ENCODE results near the gene OAS3. TPM values are rescaled to one million over a fixed set of nuclear protein-coding genes. Genes with fewer than 3 reads are reported as not detected.

Gene OAS3
- total and polyA plus RNA-seq, 4 donors, result 7.2 to 12.1 (median 7.5) TPM

- no peaks in the 10 kb centered on the region for H3K27me3 ChIP-seq (ENCODE audit: control insufficient read depth, insufficient read depth, low read length)
- H3K27ac ChIP-seq (ENCODE audit: low read depth, low read length), result no peak overlapping the region
- H3K9me3 ChIP-seq (ENCODE audit: control insufficient read depth, insufficient read depth, low read length), result no peaks in the 10 kb centered on the region
- no peaks in the 10 kb centered on the region for H3K4me1 ChIP-seq (ENCODE audit: control insufficient read depth, insufficient read depth, low read length)
- no peak overlapping the region for H3K4me3 ChIP-seq (ENCODE audit: low read depth, low read length)
- no peak for DNase-seq (ENCODE audit: low read depth in 4 of 6, low spot score in 6 of 6)
- H3K36me3 ChIP-seq (ENCODE audit: control insufficient read depth, insufficient read depth, low read length), result no peaks in the 10 kb centered on the region
- WGBS (ENCODE audit: insufficient coverage), result 100% methylated on average over 1 of the region's 1 CpG
These were observed 83.2 kb downstream of the OAS3 start for GRCh38 chr12:113021500-113021899.

Other genes with a start within 250 kb of the OAS3 start
- gene RPH3A, start 146.7 kb upstream of the OAS3 start, total RNA-seq, result 10 to 100 TPM in 1 of 2 donors, 1 to 10 TPM in 1; 5.9 to 37.8 TPM
- 10 to 100 TPM; 54.4 to 54.5 TPM for gene RPH3A, start 146.7 kb upstream of the OAS3 start, polyA plus RNA-seq (ENCODE audit: insufficient read length in 2 of 2)
- gene OAS1, start 31.5 kb upstream of the OAS3 start, total RNA-seq, result 10 to 100 TPM; 14.0 to 14.5 TPM
- 1 to 10 TPM; 5.3 to 6.1 TPM for gene OAS1, start 31.5 kb upstream of the OAS3 start, polyA plus RNA-seq (ENCODE audit: insufficient read length in 2 of 2)
- gene OAS2, start 40.0 kb downstream of the OAS3 start, total RNA-seq, result 1 to 10 TPM; 4.9 to 9.3 TPM
- 1 to 10 TPM; 4.1 to 5.1 TPM for gene OAS2, start 40.0 kb downstream of the OAS3 start, polyA plus RNA-seq (ENCODE audit: insufficient read length in 2 of 2)
- gene DTX1, start 118.3 kb downstream of the OAS3 start, total RNA-seq, result 10 to 100 TPM; 14.4 to 23.3 TPM
- gene DTX1, start 118.3 kb downstream of the OAS3 start, polyA plus RNA-seq (ENCODE audit: insufficient read length in 2 of 2), result 10 to 100 TPM; 73.3 to 83.5 TPM
- 1 to 10 TPM in 1 of 2 donors, under 1 TPM in 1; 0.72 to 2.6 TPM for gene RASAL1, start 197.3 kb downstream of the OAS3 start, total RNA-seq
- gene RASAL1, start 197.3 kb downstream of the OAS3 start, polyA plus RNA-seq (ENCODE audit: insufficient read length in 2 of 2), result 1 to 10 TPM; 2.2 to 3.0 TPM
- gene CFAP73, start 211.2 kb downstream of the OAS3 start, total RNA-seq, result 1 to 10 TPM; 1.2 to 7.6 TPM
- gene CFAP73, start 211.2 kb downstream of the OAS3 start, polyA plus RNA-seq (ENCODE audit: insufficient read length in 2 of 2), result 10 to 100 TPM; 12.4 to 14.9 TPM
- 10 to 100 TPM; 14.0 to 19.8 TPM for gene DDX54, start 247.0 kb downstream of the OAS3 start, total RNA-seq
- 10 to 100 TPM; 65.7 to 67.1 TPM for gene DDX54, start 247.0 kb downstream of the OAS3 start, polyA plus RNA-seq (ENCODE audit: insufficient read length in 2 of 2)
- gene RITA1, start 247.2 kb downstream of the OAS3 start, total RNA-seq, result 10 to 100 TPM; 11.7 to 25.9 TPM
- gene RITA1, start 247.2 kb downstream of the OAS3 start, polyA plus RNA-seq (ENCODE audit: insufficient read length in 2 of 2), result 10 to 100 TPM; 31.4 to 32.1 TPM